Sigmoid colon (tissue), 7 donors: ENCODE results near the gene AKAP10. TPM values are rescaled to one million over a fixed set of nuclear protein-coding genes. Genes with fewer than 3 reads are reported as not detected.

ENCODE experiments used
- DNase-seq: peaks from one replicate; pipeline ENCODE4 v3.0.0-alpha.2; 2019
- H3K27ac ChIP-seq, 4 donors: fragments of 200-600 bp; sonication (generic); one replicate each; pipeline ENCODE4 v1.5.1; 2016 to 2019; ENCODE audit warnings: mild to moderate bottlenecking in 1 of 4
- H3K27me3 ChIP-seq, 3 donors: fragments of 200-600 bp; sonication (generic); one replicate each; pipeline ENCODE4 v1.5.1; 2019; ENCODE audit warnings: mild to moderate bottlenecking in 1 of 3
- H3K36me3 ChIP-seq, 4 donors: fragments of 200-600 bp; sonication (generic); one replicate each; pipeline ENCODE4 v1.5.1; 2016 to 2019
- H3K4me1 ChIP-seq, 4 donors: fragments of 200-600 bp; sonication (generic); one replicate each; pipeline ENCODE4 v1.5.1; 2017 to 2019
- H3K4me3 ChIP-seq, 4 donors: fragments of 200-600 bp; sonication (generic); one replicate each; pipeline ENCODE4 v1.5.1; 2017 to 2019; ENCODE audit warnings: mild to moderate bottlenecking in 2 of 4, moderate library complexity in 1 of 4
- H3K9me3 ChIP-seq, 4 donors: fragments of 200-600 bp in 3 of 4; sonication (generic) in 3 of 4; one replicate each; pipeline versions ENCODE4 v1.5.1 to v1.6.1; 2013 to 2019
- EP300 ChIP-seq, 4 donors: sonication (generic); formaldehyde crosslinking; IDR thresholded peaks; one replicate each; pipeline ENCODE4 v1.6.1; 2017; ENCODE audit warnings: antibody characterized with exemption in 4 of 4
- POLR2A ChIP-seq, 2 donors: fragments of 450-650 bp; IDR thresholded peaks; one replicate each; pipeline ENCODE4 v1.6.1; 2016; ENCODE audit warnings: antibody characterized with exemption in 2 of 2, mild to moderate bottlenecking in 2 of 2, moderate library complexity in 2 of 2
- POLR2AphosphoS5 ChIP-seq, 4 donors: sonication (generic); formaldehyde crosslinking; IDR thresholded peaks; one replicate each; pipeline ENCODE4 v1.6.1; 2017; ENCODE audit warnings: antibody characterized with exemption in 4 of 4
- WGBS, 2 donors: extraction: QIAGEN DNeasy Blood & Tissue Kit; methylation state at CpG; one replicate each; pipeline ENCODE4 v1.1.7; 2013; 5-methylcytosine and 5-hydroxymethylcytosine counted together
- intact Hi-C: fragments of 100-400 bp; cut with DNase I; formaldehyde crosslinking; loops from one replicate; pipeline ENCODE4 v1.15.1; 2023
- polyA plus RNA-seq, 3 donors: library from polyadenylated mRNA; stranded (reverse); fragments of 200-250 nt; gene quantifications; one replicate each; pipeline ENCODE4 v1.2.3, GENCODE V29; 2013
- total RNA-seq, 4 donors: library from RNA; depleted of rRNA; stranded (reverse); fragments of >200 nt; gene quantifications; one replicate each; pipeline ENCODE4 v1.1.0, GENCODE V29; 2016
- TF ChIP-seq, protein P1 (sequence below), 4 experiments: fragments of 450-650 bp in 3 of 4; fragments of 200-600 bp in 1 of 4; IDR thresholded peaks; one replicate each; pipeline ENCODE4 v1.5.1; 2016 to 2019; ENCODE audit warnings: antibody characterized with exemption in 4 of 4, mild to moderate bottlenecking in 3 of 4, moderate library complexity in 2 of 4
- donor health status: healthy with polysubstance abuse.
- donor health status: Bipolar disorder and iron deficiency.
- donor health status: healthy.

Gene AKAP10
- total and polyA plus RNA-seq, 7 donors, result 9.5 to 37.5 (median 24.0) TPM

DNA sequence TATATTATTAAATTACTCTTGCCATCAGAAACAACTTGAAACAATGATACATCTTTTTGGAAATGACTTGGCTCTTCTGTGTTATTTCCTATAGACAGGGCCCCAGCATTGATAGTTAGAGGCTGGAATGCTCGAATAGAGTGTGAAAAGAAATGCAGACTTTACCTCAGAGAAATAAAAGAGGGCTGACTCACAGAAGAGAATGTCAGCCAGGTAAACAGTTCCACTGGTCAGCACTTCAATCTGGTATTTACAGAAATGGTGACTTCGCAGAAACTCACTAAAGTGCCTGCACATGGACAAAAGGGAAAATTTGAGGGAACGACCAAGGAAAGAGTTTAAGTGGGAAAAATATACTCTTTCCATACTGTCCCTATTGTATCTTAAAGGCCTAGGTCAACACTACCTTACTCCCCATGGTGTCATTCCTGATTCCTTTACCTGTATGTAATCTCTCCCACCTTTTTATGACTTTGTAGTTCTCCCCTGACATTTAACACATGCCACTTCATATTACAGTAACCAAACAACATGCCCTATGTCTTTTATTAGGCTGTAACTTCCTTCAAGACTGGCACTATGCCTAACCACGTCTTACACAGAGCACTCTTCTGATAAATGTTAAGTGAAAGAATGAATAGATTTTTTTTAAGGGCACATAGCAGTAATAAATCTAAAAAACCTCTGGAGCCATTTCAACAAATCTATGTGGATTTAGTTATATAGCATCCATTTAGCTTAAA lies 36.7 kb downstream of the AKAP10 start:
- H3K36me3 ChIP-seq, result peaks cover 5 to 48% (median 14%) of the 10 kb centered on the region in 4 donors
- H3K4me3 ChIP-seq, result no peak overlapping the region
- peak overlapping the region in 2 of 4 donors; percentile 11 to 36 for H3K27ac ChIP-seq
- H3K4me1 ChIP-seq, result peaks cover 0 to 39% (median 27%) of the 10 kb centered on the region in 4 donors
- TF ChIP-seq POLR2AphosphoS5 (IDR thresholded peaks at IDR 0.05) (peak in 2 of 4 donors; percentile 32 to 61), EP300 (IDR thresholded peaks at IDR 0.05) (no peak), POLR2A (IDR thresholded peaks at IDR 0.05) (no peak)
- TF ChIP-seq, protein P1, sequence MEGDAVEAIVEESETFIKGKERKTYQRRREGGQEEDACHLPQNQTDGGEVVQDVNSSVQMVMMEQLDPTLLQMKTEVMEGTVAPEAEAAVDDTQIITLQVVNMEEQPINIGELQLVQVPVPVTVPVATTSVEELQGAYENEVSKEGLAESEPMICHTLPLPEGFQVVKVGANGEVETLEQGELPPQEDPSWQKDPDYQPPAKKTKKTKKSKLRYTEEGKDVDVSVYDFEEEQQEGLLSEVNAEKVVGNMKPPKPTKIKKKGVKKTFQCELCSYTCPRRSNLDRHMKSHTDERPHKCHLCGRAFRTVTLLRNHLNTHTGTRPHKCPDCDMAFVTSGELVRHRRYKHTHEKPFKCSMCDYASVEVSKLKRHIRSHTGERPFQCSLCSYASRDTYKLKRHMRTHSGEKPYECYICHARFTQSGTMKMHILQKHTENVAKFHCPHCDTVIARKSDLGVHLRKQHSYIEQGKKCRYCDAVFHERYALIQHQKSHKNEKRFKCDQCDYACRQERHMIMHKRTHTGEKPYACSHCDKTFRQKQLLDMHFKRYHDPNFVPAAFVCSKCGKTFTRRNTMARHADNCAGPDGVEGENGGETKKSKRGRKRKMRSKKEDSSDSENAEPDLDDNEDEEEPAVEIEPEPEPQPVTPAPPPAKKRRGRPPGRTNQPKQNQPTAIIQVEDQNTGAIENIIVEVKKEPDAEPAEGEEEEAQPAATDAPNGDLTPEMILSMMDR (IDR thresholded peaks at IDR 0.05), result no peak
- no peaks in the 10 kb centered on the region for H3K9me3 ChIP-seq
- WGBS, 2 donors, result 25 to 65% methylated on average over 4 of the region's 4 CpGs
- DNase-seq, result no peak
- no peaks in the 10 kb centered on the region for H3K27me3 ChIP-seq
- intact Hi-C loops, result no loop called here

DNA sequence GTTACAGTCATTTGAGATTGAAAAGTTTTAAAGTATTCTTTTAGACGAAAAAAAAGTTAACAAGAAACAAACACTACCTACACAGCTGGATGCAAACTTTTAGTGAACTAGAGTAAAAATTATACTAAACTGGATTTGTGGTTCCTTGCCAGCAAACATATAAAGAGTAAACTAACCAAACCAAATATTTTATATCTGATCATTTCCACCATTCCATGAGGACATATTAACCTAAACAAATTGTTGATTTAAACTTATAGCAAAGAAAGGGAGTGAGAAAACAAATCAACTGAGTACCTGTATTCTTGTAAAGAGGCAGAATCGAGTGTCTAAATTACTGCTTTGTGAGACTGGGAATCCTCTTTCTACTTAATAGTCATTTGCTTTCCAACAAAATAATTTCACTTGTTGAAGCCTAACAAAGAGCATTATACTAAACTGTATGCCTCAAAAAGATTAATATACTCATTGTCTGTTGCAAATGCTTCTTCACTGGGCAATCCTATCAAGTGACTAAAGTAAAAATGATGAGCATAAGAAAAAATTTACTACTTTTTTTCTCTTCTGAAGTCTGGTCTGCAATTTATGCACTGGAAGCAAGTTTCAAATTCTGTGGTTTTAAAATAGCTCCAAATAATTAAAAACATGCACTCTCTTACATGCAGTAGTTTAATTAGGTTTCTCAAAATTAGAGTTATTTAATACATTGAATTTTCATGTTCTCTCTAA lies 37.5 kb downstream of the AKAP10 start:
- Histone ChIP-seq H3K4me1 (peaks cover 0 to 39% (median 27%) of the 10 kb centered on the region in 4 donors), H3K27ac (peak overlapping the region in 2 of 4 donors; percentile 11 to 36), H3K9me3 (no peaks in the 10 kb centered on the region), H3K36me3 (peaks cover 5 to 50% (median 19%) of the 10 kb centered on the region in 4 donors), H3K27me3 (no peaks in the 10 kb centered on the region), H3K4me3 (no peak overlapping the region)
- intact Hi-C loops, result no loop called here
- WGBS, 2 donors, result 89 to 93% methylated on average over 2 of the region's 2 CpGs
- DNase-seq, result no peak
- TF ChIP-seq, protein P1 (IDR thresholded peaks at IDR 0.05), result no peak
- TF ChIP-seq POLR2A (IDR thresholded peaks at IDR 0.05) (no peak), EP300 (IDR thresholded peaks at IDR 0.05) (no peak), POLR2AphosphoS5 (IDR thresholded peaks at IDR 0.05) (no peak)

DNA sequence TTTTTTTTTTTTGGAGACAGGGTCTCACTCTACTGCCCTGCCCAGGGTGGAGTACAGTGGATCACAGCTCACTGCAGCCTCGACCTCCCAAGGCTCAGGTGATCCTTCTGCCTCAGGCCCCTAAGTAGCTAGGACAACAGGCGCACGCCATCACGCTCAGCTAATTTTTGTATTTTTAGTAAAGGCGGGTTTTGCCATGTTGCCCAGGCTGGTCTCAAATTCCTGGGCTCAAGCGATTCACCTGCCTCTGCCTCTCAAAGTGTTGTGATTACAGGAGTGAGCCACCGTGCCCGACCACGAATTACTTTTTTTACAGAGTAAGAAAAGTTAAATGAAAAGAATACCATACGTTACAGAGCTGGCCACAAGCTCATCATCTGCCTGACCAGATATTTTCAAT lies 38.9 kb downstream of the AKAP10 start:
- no peaks in the 10 kb centered on the region for H3K27me3 ChIP-seq
- peaks cover 0 to 39% (median 27%) of the 10 kb centered on the region in 4 donors for H3K4me1 ChIP-seq
- H3K27ac ChIP-seq, result no peak overlapping the region
- WGBS, 2 donors, result 97% methylated on average over 10 of the region's 10 CpGs
- TF ChIP-seq, protein P1 (IDR thresholded peaks at IDR 0.05), result no peak
- TF ChIP-seq POLR2A (IDR thresholded peaks at IDR 0.05) (no peak), POLR2AphosphoS5 (IDR thresholded peaks at IDR 0.05) (no peak), EP300 (IDR thresholded peaks at IDR 0.05) (no peak)
- H3K9me3 ChIP-seq, result no peaks in the 10 kb centered on the region
- H3K4me3 ChIP-seq, result no peak overlapping the region
- peaks cover 5 to 62% (median 27%) of the 10 kb centered on the region in 4 donors for H3K36me3 ChIP-seq
- no peak for DNase-seq
- intact Hi-C loops, result no loop called here

DNA sequence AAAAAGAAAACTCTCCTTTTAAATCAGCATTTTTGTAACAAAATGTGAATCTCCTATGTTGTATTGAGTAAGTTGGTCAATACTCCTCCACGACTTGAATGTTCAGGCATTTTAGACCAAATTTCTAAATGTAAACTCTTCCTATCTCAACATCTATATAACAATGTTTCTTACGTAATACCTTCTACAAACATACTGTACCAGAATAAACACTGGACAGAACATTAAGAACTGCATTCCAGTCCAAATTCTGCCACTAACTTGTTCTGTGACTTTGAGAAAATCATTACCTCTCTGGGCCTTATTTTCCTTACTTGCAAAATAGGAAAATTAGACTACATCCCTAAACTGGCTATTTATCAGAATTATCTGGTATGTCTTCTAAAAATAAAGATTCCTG lies 40.1 kb downstream of the AKAP10 start:
- TF ChIP-seq, protein P1 (IDR thresholded peaks at IDR 0.05), result no peak
- TF ChIP-seq POLR2A (IDR thresholded peaks at IDR 0.05) (no peak), EP300 (IDR thresholded peaks at IDR 0.05) (no peak), POLR2AphosphoS5 (IDR thresholded peaks at IDR 0.05) (no peak)
- Histone ChIP-seq H3K27me3 (no peaks in the 10 kb centered on the region), H3K9me3 (no peaks in the 10 kb centered on the region), H3K4me1 (peaks cover 0 to 35% (median 24%) of the 10 kb centered on the region in 4 donors), H3K27ac (no peak overlapping the region), H3K36me3 (peaks cover 5 to 74% (median 29%) of the 10 kb centered on the region in 4 donors), H3K4me3 (no peak overlapping the region)
- intact Hi-C loops, result no loop called here
- 49 to 76% methylated on average over 2 of the region's 2 CpGs for WGBS, 2 donors
- no peak for DNase-seq
